SKM-1 (cell line): Measurements from ENCODE around the gene CORO2A.
A peak's percentile ranks its signal among the peaks of the same experiment; 100 is the strongest.
"Not testable (repeated sequence)": the region's sequence is repeated elsewhere in the genome, so short reads cannot be mapped to it uniquely, and the experiment has no call there.

Experiments
- DNase-seq: peaks from one replicate; lab custom pipeline; 2025; ENCODE audit not compliant: unreplicated experiment; lab: John Stamatoyannopoulos, UW

Gene CORO2A

DNA sequence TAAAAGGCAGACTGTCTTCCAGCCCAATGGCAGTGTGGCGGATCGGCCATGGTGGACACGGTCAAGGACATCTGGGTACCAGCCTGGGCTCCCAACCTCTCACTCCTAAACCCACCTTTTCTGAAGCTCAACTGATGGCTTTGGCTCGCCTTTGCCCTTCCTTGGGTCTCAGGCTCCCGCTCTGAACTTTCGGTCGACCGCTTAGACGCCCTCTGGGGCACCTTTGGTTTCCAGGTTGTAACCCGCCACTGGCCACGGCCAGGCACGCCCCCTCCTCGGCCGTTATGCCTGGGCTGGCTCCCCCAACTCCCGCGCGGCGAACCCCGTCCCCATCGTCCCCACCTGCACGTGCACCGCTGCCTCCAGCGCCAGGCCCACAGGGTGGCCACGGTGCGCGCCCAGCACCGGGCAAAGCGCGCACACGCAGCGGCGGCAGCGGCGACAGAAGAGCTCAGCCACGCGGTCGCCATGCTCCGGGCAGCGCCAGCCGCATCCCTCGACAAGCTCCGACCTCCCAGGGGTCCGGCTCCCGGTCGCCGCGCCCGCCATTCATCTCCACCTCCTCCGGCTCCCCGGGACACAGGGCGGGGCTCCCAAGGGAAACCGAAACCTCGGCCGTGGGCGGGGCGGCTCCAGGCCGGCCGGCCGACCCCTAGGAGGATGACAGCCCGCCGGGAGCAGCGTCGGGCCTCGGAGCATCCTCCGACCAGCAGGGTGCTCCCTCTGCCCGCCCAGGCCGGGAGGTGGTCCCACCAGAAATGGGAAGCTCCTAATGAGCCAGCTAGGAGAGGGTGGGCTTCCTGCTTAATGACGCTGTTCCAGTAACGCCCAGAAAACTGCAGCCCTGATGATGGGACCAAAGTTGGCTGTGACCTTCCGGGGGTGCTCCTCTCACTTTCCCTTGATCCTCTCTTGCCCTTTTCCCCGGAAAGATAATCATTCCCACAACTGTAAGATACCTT is 73.5 kb downstream of the CORO2A start, which contains the start of gene TRIM14:
TRIM14 (minus strand) TSS at position 583 of the 962 bp plus-strand sequence; CDS start at position 549, 34 bp downstream.
- DNase-seq, result no peak

DNA sequence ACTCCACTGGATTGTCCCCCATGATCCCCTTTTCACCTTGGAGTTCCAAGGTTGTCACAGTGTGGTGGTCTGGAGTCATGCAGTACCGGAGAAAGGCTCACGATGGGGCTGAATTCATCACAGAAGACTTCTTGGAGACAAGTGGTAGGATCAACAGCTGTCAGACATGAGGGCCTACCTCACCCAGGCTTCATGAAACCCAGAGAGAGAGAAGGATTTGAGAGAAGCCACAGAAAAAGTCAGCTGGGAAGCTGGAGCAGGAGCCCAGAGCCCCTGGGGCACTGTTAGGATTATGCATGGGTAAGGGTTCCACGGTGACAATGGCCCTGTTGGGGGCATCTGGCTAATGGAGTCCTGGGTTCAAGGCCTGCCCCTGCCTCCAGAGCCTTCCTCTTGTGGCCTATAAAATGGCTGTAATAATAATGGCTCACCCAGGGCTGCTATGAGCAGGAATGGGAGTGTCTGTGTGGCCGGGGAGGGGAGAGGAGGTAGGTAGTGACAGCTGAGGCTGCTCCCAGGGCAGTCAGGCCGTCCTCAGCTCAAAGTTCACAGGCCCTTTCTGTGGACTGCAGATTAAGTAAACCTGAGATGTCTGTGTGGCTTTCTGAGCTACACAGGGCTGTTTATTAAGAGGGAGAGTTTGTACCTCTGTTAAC is 74.3 kb downstream of the CORO2A start:
- DNase-seq, result peak; percentile 19

DNA sequence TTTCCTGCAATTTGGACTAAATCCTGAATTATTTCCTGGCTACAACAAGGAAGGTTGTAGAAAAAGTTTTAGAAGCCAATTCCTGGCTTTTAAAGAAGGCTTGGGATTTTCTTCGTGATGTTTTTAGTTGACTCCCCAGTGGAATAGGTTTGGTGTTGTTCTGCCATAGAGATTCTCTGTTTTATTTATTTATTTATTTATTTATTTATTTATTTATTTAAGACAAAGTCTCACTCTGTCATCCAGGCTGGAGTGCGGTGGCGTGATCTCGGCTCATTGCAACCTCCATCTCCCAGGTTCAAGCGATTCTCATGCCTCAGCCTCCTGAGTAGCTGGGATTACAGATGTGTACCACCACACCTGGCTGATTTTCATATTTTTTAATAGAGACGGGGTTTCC is 75.3 kb downstream of the CORO2A start:
- not testable (repeated sequence) for DNase-seq

DNA sequence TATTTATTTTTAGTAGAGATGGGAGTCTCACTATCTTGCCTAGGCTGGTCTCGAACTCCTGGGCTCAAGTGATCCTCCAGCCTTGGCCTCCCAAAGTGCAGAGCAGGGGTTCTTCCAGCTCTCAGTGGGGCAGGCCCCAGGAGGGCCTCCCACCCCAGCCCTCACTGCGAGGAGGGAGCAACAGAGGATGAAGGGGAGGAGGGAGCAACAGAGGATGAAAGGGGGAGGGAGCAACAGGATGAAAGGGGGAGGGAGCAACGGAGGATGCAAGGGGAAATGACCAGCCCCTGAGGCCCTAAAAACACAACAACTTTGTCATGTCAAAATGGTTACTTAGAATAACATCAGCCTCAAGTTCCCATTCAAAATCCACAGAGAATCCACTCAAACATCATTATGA is 83.4 kb downstream of the CORO2A start:
- DNase-seq, result no peak

DNA sequence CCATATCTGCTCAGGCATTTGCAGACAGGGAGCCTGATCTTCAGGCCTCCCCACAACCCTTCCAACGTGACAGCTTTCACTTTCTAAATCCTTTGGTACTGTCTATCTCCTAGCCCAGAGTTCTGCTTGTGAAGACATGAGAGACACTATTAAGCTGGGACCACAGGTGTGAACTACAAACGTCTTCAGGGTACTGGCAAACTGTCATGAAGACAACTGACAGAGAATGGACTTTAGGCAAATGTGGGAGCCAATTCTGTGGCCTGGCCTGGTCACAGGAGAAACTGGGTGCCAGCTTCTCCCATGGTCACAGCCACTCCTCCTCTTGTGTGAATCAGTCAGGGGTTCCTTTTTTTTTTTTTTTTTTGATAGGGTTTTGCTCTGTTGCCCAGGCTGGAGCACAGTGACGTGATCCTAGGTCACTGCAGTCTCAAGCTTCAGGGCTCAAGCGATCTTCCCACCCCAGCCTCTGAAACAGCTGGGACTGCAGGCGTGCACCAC is 83.9 kb downstream of the CORO2A start:
- no peak for DNase-seq

DNA sequence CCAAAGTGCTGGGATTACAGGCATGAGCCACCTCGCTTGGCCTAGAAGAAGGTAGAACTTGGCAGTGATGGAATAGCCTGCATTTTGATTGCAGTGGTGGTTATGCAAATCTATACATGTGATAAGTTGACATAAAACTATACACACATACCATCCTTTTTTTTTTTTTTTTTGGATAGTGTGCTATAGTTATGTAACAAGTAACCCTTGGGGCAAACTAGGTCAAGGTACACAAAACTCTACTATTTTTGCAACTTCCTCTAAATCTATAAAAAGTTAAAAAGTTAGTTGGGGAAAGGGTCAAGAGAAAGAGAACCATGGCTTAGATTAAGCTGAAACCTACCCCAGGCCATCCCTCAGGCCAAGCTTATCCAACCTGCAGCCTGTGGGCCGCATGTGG is 84.5 kb downstream of the CORO2A start:
- peak; percentile 20 for DNase-seq

DNA sequence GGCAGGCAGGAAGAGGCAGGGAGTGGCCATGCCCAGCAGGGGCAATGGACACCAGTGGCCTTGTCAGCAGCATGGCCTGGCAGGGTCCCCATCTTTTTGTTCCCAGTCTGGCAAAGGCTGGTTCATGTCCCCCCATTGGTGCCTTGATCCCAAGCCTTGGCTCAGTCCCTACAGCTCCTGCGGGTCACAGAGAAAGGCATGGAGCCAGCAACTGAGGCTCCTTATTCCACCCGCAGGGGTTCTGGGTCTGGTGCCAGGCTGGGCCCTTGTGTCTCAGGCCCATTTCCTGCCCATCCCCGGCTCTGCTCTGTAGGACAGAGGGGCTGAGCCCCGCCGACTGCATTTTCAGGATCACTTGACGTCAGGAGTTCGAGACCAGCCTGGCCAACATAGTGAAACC is 87.4 kb downstream of the CORO2A start:
- DNase-seq, result no peak

DNA sequence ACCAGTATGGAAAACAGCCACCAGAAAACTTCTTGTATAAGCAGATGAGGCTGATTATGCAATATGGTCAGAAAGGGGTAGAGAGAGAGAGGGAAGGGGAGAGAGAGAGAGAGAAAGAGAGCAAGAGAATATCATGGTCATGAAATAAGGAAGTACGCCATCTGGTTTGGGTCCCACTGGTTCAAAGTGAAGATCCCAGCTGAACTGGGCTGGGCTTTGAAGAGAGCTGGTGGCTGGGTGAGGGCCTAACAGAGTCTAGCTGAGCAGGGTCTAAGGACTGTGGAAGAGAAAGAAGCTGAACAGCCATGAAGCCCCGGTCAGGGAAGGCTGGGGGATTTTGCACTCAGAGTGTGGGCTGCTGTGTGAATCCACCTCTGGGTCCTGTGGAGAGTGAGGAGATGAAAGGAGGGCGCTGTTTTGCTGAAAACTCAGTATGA is 88.0 kb downstream of the CORO2A start:
- peak; percentile 34 for DNase-seq

DNA sequence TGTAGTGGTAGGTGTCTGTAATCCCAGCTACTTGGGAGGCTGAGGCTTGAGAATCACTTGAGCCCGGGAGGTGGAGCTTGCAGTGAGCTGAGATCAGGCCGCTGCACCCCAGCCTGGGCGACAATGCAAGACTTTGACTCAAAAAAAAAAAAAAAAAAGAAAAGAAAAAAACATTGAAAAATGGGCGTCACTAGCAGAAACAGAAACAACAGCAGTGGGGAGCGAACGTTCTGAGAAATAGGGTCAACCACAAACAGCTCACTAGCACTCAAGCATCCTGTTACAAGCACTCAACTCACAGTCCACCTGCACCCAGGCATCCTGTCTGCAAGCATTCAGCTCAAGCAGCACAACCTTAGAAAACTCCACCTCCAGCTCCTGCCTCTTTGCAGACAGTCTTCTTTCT is 90.6 kb downstream of the CORO2A start:
- no peak for DNase-seq

DNA sequence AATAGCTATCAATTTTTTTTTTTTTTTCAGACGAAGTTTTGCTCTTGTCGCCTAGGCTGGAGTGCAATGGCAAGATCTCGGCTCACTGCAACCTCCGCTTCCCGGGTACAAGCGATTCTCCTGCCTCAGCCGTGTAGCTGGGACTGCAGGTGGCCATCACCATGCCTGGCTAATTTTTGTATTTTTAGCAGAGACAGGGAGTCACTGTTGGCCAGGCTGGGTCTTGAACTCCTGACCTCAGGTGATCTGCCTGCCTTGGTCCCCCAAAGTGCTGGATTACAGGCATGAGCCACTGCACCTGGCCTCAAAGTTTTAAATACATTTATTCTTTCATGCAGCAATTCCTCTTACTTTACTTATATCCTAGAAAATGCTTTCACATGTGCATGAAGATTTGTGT is 91.0 kb downstream of the CORO2A start:
- no peak for DNase-seq

DNA sequence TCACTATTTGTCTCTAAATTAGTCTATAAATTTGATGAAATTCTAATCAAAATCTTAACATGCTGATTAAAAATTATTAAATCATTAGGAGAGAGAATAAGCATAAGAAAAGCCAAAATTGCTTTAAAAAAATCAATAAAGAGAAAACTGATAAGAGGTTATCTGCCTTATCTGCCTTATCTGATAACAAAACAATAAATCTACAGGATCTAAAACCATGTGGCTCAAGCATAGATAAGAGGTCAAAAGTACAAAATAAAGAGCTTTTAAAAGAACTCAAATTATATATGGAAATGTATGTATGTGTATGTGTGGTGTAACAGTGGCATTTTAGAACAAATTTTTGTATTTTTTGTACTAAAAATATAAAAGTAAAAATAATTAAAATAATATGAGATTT is 92.0 kb downstream of the CORO2A start:
- DNase-seq, result no peak

DNA sequence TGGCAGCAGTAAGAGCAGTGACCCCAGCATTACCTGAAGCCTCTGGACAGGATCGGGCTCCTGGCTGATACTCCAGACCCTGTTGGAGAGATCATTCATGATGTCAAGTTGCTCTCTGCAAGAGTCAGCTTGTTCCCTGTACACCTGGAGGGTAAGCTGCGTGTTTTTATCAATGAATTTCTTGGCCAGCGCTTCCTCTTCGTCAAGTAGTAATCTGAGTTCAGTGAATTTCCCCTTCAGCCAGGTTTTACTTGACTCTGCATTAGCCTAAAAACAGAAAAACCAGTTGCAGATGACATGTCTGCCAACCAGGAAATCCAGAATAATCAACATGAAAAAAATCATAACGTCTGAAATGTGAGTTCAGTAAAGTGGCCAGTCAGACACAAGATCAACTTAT is 92.5 kb downstream of the CORO2A start:
- no peak for DNase-seq

DNA sequence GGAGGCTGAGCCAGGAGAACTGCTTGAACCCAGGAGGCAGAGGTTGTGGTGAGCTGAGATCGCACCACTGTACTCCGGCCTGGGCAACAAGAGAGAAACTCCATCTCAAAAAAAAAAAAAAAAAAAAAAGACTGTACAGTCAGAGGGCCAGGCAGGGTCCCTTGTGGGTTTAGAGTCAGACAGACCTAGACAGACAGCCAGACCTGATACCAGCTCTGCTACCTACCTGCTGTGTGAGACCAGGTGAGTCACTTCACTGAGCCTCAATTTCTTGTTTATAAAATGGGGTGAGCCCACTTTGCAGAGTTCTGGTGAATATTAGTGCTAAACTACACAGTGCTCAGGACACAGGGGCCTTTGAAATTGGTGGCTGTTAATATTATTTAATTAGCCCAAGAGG is 93.1 kb downstream of the CORO2A start:
- no peak for DNase-seq

DNA sequence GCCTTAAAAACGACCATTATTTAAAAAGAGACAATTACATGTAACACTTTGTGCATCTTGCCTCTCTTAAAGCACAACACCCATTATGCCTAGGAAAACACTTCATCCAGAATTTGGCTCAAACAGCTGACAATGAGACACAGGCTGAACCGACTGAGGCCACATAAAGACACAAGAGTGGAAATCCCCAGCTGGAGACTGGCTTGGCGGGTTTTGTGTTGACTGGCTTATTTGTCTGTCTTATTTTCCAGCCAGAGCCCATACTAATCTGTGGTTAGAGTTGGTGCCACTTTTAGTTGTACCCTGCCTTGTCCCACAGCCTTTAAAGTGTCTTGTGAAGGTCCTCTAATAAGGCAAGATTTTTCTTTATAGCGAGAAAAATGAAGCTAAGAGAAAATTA is 94.6 kb downstream of the CORO2A start:
- no peak for DNase-seq

DNA sequence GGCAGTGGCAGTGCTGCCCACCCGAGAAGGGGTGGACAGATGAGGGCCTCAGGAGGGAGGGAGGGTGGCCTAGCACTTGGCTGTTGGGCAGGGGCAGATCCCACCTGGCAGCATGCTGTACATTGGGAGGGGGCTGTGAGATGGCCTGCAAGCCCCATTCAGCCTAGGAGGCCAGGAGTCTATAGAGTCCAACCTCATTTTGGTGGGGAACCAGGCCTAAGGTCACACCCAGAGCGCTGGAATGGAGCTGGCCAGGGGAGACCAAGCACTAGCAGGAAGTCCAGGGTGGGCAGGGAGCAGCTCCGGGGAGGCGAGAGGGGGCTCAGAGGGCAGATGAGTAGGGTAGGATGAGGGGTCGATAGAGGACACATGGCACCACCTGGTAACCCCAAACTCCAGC is 96.3 kb downstream of the CORO2A start:
- no peak for DNase-seq

DNA sequence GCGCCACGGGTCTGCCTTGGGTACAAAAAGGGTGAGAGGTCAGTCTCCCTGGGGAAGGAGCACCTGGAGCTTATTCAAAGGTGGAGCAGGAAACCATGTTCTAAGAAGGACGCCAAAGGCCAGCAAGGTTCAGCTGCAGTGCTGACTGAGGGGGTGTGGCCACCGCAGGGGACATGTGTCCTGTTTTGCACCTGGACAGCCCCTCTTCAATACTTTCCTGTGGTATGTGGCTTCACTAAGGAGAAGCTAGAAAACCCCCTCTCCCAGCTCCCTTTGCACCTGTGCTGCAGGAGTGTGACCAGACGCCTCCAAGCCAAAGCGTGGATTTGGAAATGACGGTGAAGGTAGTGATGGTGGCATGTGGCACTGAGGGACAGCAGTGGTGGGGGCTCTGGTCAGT is 97.0 kb downstream of the CORO2A start:
- DNase-seq, result no peak

DNA sequence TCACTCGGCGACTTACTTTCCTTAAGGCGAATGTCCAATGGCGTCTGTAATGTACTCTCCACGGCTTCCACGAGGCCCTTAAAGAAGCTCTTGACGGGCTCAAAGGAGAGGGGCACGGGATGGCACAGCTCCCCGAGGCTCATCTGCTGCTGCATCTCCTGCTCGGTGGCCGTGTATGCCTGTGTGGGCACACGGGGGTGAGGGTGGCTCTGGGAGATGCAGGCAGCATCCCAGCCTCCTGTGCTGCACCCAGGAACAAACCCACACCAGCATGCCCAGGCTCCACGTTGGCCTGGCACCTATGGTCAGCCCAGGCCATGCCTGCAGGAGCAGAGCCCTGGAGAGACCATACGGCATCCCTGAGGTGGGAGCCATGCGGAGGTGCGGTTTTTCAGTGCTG is 97.6 kb downstream of the CORO2A start:
- DNase-seq, result no peak

DNA sequence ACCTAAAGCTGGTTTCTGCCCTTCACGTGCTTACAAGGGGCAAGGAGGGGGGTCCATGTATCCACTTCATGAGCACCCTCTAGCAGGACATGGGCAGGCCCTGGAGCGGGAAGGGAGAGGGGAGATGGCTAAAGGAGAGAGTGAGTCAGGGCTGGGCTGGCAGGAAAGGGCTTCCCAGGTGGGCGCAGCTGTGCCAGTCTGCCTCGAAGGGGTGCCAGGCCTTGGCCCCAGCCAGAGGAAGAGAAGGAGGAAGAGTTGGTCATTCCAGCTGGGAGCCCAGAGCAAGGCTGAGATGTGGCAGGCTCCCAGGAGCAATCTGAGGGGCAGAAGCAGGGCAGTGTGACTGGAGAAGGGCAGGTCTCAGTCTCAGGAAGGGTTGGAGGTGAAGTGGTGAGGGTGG is 98.1 kb downstream of the CORO2A start:
- DNase-seq, result no peak

DNA sequence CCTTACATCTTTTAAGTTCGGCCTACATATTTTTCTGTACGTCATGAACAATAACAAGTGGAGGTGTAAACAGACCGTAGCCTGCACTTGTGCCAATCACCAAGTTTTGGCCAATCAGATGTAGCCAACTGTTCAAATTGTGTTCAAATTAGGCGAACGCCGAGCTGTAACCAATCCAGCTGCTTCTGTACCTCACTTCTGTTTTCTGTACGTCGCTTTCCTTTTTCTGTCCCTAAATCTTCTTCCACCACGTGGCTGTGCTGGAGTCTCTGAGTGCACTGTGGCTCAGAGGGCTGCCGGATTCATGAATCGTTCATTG is 99.9 kb downstream of the CORO2A start:
- DNase-seq, result no peak

DNA sequence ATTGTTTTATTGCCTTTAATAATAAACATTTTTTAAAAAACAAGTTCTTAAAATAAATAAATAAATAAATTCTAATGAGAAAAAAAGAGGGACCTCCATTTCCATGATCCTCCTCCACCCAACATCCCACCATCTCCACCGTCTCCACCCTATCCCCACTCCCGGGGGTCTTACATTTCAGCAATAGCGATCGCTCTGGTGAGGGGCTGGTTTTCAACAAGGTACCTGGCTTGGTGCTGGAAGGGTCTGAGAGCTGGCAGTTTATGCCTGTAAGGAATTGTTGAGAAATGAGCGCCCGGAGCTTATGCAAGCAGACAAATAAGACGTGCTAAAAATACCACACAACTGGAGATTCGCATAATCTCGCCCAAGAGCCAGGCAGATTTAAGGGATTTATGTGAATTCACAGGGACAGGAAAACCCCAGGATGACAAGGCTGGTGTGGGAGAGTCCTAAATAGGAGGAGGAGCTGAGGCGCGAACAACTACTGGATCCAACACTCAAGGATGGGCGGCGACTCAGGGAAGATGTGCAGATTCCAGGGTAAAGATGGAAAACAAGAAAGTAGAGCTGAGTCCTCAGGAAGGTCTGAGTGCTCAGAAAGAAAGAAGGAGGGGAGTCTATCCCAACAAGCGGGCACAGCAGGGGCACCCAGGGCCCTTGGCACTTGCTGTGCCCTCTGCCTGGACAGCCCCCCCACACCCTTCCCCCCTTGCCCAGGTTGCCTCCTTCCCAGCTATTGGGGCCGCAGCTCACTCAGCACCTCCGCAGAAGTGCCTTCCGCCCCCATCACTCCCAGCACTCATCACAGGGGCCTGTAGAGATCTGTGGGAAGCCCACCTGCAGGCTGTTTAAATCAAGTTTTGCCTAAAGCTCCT is 100.5 kb downstream of the CORO2A start:
- DNase-seq, result no peak

DNA sequence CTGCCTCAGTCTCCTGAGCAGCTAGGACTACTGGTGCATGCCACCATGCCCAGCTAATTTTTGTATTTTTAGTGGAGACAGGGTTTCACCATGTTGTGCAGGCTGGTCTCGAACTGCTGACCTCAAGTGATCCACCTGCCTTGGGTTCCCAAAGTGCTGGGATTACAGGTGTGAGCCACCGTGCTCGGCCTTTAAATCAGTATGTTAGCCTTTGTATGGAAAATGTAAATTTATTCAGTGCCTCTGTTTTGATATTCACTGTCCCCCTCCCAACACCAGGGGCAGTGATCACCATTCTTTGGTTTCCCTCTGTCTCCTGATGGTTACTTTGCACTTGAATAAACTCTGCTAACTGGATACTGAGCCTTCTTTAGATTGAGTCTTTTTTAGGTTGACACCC is 101.8 kb downstream of the CORO2A start:
- DNase-seq, result not testable (repeated sequence)
